Measurements from ENCODE around the gene ROR1.

DNA sequence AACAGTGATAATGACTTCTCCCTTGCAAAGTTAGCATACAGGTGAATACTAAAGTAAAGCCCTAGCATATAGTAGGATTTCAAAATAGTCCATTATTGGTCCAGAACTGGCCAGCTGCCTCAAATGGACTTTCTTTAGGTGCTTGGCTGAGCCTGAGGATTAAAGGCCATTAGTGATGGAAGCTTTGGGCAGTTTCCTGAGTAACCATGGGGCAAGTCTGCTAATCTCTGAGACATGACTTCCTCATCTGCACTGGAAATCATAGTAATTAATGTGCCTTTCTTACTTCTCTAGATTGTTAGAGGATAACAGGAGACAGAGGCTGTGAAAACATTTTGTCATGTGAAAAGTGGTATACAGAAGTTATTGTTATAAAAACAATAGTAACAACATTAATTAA lies 273.1 kb downstream of the ROR1 start:
- TF ChIP-seq EZH2 (IDR thresholded peaks at IDR 0.05; ENCODE audit: borderline replicate concordance, low read depth, low read length, severe bottlenecking) (no peak), POLR2AphosphoS5 (IDR thresholded peaks at IDR 0.05; ENCODE audit: insufficient read depth, low read depth, low read length) (no peak), POLR2A (IDR thresholded peaks at IDR 0.05; ENCODE audit: low read depth, low read length) (no peak), GATA2 (IDR thresholded peaks at IDR 0.05; ENCODE audit: insufficient read depth, insufficient read length, low read depth, low read length) (no peak), FOS (IDR thresholded peaks at IDR 0.05; ENCODE audit: borderline replicate concordance, insufficient read depth, low read length) (no peak), MYC (IDR thresholded peaks at IDR 0.05; ENCODE audit: low read depth, low read length) (no peak)
- TF ChIP-seq, protein P1, sequence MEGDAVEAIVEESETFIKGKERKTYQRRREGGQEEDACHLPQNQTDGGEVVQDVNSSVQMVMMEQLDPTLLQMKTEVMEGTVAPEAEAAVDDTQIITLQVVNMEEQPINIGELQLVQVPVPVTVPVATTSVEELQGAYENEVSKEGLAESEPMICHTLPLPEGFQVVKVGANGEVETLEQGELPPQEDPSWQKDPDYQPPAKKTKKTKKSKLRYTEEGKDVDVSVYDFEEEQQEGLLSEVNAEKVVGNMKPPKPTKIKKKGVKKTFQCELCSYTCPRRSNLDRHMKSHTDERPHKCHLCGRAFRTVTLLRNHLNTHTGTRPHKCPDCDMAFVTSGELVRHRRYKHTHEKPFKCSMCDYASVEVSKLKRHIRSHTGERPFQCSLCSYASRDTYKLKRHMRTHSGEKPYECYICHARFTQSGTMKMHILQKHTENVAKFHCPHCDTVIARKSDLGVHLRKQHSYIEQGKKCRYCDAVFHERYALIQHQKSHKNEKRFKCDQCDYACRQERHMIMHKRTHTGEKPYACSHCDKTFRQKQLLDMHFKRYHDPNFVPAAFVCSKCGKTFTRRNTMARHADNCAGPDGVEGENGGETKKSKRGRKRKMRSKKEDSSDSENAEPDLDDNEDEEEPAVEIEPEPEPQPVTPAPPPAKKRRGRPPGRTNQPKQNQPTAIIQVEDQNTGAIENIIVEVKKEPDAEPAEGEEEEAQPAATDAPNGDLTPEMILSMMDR (IDR thresholded peaks at IDR 0.05; ENCODE audit: extremely low read depth in 1 of 2, insufficient read depth in 1 of 2, low read depth in 1 of 2, low read length in 2 of 2), result no peak
- TF ChIP-seq, protein P2, sequence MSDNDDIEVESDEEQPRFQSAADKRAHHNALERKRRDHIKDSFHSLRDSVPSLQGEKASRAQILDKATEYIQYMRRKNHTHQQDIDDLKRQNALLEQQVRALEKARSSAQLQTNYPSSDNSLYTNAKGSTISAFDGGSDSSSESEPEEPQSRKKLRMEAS (IDR thresholded peaks at IDR 0.05; ENCODE audit: insufficient read depth, insufficient read length), result no peak

Data from endothelial cell of umbilical vein (primary cell).